Measurements from ENCODE around the gene MAD1L1.

DNA sequence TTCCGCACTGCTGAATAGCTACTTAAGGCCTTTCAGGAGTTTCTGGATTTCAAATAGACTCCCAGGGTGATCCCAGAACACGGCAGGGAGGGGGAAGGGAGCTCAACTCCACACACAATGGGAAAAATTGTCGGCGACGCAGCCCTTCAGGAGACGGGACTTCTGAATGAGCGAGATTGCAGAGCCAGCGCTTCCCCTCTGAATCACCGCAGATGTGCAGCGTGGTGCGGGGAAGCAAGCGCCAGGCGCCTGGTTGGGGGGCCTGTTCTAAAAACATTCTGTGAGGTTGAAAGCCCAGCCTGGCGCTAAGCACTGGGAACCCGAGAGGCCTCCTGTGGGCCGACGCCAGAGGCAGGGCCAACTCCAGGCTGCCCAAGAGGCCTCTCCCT lies 163.3 kb downstream of the MAD1L1 start:
- TF ChIP-seq, protein P1, sequence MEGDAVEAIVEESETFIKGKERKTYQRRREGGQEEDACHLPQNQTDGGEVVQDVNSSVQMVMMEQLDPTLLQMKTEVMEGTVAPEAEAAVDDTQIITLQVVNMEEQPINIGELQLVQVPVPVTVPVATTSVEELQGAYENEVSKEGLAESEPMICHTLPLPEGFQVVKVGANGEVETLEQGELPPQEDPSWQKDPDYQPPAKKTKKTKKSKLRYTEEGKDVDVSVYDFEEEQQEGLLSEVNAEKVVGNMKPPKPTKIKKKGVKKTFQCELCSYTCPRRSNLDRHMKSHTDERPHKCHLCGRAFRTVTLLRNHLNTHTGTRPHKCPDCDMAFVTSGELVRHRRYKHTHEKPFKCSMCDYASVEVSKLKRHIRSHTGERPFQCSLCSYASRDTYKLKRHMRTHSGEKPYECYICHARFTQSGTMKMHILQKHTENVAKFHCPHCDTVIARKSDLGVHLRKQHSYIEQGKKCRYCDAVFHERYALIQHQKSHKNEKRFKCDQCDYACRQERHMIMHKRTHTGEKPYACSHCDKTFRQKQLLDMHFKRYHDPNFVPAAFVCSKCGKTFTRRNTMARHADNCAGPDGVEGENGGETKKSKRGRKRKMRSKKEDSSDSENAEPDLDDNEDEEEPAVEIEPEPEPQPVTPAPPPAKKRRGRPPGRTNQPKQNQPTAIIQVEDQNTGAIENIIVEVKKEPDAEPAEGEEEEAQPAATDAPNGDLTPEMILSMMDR (conservative IDR thresholded peaks at IDR 0.05; ENCODE audit: low read length), result no peak
- no peak for TF ChIP-seq EZH2phosphoT487 (IDR thresholded peaks at IDR 0.05; ENCODE audit: borderline replicate concordance, low read depth, low read length)

Measured in OCI-LY7 (cell line).